Measurements from ENCODE around the gene DENND1B. TPM values are rescaled to one million over a fixed set of nuclear protein-coding genes. Genes with fewer than 3 reads are reported as not detected.
"Not testable (repeated sequence)": the region's sequence is repeated elsewhere in the genome, so short reads cannot be mapped to it uniquely, and the experiment has no call there.

The DENND1B gene
- polyA plus RNA-seq, 1 donor = 10.9 TPM

GRCh38 chr1:197541411-197541810 is 233.9 kb downstream of the DENND1B start:
- no peaks in the 10 kb centered on the region for H3K27me3 ChIP-seq (ENCODE audit: control insufficient read depth, insufficient read depth, low read length)
- DNase-seq = no peak
- peaks cover 7% of the 10 kb centered on the region for H3K36me3 ChIP-seq (ENCODE audit: control insufficient read depth, insufficient read depth, low read length)
- H3K9me3 ChIP-seq (ENCODE audit: control insufficient read depth, low read depth, low read length) = no peaks in the 10 kb centered on the region
- H3K4me1 ChIP-seq (ENCODE audit: control insufficient read depth, insufficient read depth, low read length) = no peaks in the 10 kb centered on the region
- no peak overlapping the region for H3K27ac ChIP-seq (ENCODE audit: low read length)
- H3K4me3 ChIP-seq (ENCODE audit: low read length) = no peak overlapping the region

DNA sequence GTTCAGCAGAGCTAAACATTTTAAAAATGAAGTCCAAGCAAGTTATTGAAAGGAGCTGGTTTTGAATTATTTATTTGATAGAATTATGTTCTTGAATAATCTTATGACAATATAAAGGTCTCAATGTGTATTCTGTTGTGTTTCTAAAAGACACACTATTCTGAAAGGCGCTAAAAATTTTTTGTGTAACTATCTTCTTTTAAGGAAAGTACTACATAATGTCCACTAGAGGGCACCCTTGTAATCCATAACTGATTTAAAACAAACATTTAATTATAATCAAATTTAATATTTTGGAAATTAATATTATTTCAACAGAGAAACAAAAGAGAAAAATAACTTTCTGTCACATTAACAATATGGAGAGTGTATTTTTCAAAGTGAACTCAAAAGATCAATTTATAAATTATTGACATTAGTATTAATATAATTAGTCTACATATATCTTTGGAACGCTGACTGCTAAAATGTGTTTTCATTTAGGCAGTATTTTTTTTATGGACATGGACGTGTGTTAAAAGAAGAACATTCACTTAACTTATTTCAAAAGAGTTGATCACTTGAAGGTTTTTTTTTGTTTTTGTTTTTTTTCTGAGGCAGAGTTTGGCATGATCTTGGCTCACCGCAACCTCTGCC is 248.4 kb downstream of the DENND1B start:
- WGBS (ENCODE audit: insufficient coverage, low lambda C conversion rate) = 71% methylated on average over 2 of the region's 4 CpGs
- Histone ChIP-seq H3K4me1 (ENCODE audit: control insufficient read depth, insufficient read depth, low read length) (no peaks in the 10 kb centered on the region), H3K27me3 (ENCODE audit: control insufficient read depth, insufficient read depth, low read length) (no peaks in the 10 kb centered on the region), H3K27ac (ENCODE audit: low read length) (no peak overlapping the region), H3K9me3 (ENCODE audit: control insufficient read depth, low read depth, low read length) (no peaks in the 10 kb centered on the region), H3K36me3 (ENCODE audit: control insufficient read depth, insufficient read depth, low read length) (no peaks in the 10 kb centered on the region), H3K4me3 (ENCODE audit: low read length) (no peak overlapping the region)
- no peak for DNase-seq

DNA sequence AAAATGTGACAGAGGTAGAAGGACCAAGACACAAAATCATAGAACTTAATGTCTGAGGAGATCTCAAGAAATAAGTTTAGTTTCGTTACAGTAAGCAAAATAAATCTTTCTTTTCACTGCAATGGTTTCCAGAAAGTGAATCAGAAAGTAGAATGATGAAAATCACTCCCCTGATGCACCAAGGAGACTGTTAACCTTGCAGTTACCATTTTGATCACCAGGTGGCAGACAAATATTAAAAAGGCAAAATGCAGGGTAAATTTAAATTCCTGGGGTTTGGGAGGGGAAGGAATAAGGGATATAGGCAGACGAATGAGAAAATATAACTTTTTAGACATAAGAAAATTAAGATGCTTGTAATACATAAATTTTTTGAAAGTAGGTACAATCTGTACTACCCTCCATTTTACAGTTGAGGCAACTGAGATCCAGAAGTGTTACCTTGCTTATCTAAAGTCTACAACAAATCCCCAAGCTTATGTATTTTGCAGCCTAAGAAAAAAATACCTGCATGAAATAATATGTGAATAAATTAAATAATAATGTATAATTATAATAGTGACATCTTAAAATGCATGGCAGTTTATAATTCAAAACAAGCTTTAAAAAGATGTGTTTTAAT is 254.1 kb downstream of the DENND1B start:
- Histone ChIP-seq H3K4me1 (ENCODE audit: control insufficient read depth, insufficient read depth, low read length) (no peaks in the 10 kb centered on the region), H3K4me3 (ENCODE audit: low read length) (no peak overlapping the region), H3K27ac (ENCODE audit: low read length) (no peak overlapping the region), H3K36me3 (ENCODE audit: control insufficient read depth, insufficient read depth, low read length) (no peaks in the 10 kb centered on the region), H3K9me3 (ENCODE audit: control insufficient read depth, low read depth, low read length) (no peaks in the 10 kb centered on the region), H3K27me3 (ENCODE audit: control insufficient read depth, insufficient read depth, low read length) (no peaks in the 10 kb centered on the region)
- 20% methylated on average over 1 of the region's 2 CpGs for WGBS (ENCODE audit: insufficient coverage, low lambda C conversion rate)
- peak; percentile 4 for DNase-seq

DNA sequence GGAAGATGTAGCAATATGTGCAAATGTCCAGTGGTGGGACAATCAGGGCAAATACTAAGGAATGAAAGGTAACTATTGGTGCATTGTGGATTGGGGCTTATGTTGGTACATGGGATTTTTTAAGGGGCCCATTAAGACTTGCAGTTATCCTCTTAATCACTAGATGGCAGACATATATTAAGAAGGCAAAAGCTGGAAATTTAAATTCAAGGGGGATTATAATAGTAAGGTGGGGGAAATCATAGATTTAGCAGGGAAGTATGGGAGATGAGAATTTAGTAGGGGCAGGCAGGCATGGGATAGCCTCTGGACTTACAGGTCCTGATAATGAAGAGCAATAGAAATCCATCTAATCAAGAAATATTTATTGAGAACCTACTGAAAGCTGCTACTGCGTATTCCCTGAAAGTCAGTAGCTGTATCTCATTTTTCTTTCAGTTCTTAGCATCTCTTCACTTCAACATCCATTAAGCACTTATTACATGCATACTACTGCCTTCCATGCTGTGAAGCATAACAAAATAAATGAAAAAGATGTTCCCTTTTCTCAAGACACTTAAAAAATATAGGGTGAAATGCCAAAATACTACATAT is 255.4 kb downstream of the DENND1B start:
- Histone ChIP-seq H3K27ac (ENCODE audit: low read length) (no peak overlapping the region), H3K9me3 (ENCODE audit: control insufficient read depth, low read depth, low read length) (no peaks in the 10 kb centered on the region), H3K36me3 (ENCODE audit: control insufficient read depth, insufficient read depth, low read length) (no peaks in the 10 kb centered on the region), H3K4me1 (ENCODE audit: control insufficient read depth, insufficient read depth, low read length) (no peaks in the 10 kb centered on the region), H3K27me3 (ENCODE audit: control insufficient read depth, insufficient read depth, low read length) (no peaks in the 10 kb centered on the region), H3K4me3 (ENCODE audit: low read length) (no peak overlapping the region)
- 88% methylated on average over 1 of the region's 1 CpG for WGBS (ENCODE audit: insufficient coverage, low lambda C conversion rate)
- no peak for DNase-seq

DNA sequence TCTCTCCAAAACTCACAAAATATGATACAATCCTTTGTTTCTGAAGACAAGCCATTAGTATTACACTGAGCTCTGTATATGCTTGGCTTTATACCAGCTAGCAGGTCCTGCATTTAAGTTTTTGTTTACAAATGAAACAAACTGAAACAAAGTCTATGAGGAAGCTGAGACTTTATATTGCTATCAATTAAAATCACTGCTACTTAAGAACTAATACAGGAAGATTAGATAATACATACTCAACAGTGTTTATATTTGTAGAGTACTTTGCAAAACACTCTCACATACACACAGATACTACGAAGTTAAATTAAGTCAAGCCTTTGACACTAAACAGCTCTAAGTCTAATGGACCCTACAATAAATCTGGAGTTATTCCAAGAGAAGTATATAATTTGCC is 259.9 kb downstream of the DENND1B start:
- WGBS (ENCODE audit: insufficient coverage, low lambda C conversion rate) = no CpG with 5 or more reads among the region's 1 CpG
- DNase-seq = no peak
- Histone ChIP-seq H3K9me3 (ENCODE audit: control insufficient read depth, low read depth, low read length) (no peaks in the 10 kb centered on the region), H3K27ac (ENCODE audit: low read length) (no peak overlapping the region), H3K36me3 (ENCODE audit: control insufficient read depth, insufficient read depth, low read length) (peaks cover 3% of the 10 kb centered on the region), H3K4me1 (ENCODE audit: control insufficient read depth, insufficient read depth, low read length) (no peaks in the 10 kb centered on the region), H3K4me3 (ENCODE audit: low read length) (no peak overlapping the region), H3K27me3 (ENCODE audit: control insufficient read depth, insufficient read depth, low read length) (no peaks in the 10 kb centered on the region)

DNA sequence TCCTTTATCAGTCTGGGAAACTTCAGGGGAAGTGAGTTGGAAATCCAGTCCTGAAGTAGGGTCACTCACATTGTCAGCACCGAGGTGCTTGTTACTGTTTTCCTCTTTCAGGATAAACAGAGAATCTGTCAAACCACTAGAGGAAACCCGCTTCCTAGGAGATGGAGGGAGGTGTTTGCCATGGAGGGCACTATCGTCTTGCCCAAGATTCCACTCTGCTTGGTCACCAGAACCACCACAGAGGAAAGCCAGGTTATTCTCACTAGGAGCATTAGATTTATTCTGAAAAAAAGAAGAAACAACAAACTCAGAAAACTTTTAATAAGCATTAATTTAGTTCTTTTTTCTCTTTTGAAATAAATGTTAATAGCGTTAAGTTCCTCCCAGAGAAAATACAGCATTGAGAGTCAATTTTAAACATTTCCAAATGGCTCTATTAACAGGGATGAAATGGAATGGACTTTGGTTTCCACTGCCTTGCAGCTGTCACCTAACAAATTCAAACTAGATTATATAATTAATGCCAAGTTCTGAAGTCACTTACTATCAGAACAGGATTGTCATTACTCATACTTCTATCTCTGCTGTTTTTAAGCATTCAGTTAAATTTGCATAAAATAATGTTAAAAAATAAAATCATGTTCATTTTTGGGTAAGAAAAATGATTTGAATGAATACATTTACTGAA is 264.4 kb downstream of the DENND1B start:
- Histone ChIP-seq H3K4me3 (ENCODE audit: low read length) (no peak overlapping the region), H3K27me3 (ENCODE audit: control insufficient read depth, insufficient read depth, low read length) (no peaks in the 10 kb centered on the region), H3K36me3 (ENCODE audit: control insufficient read depth, insufficient read depth, low read length) (peaks cover 7% of the 10 kb centered on the region), H3K9me3 (ENCODE audit: control insufficient read depth, low read depth, low read length) (no peaks in the 10 kb centered on the region), H3K27ac (ENCODE audit: low read length) (no peak overlapping the region), H3K4me1 (ENCODE audit: control insufficient read depth, insufficient read depth, low read length) (no peaks in the 10 kb centered on the region)
- DNase-seq = no peak
- WGBS (ENCODE audit: insufficient coverage, low lambda C conversion rate) = no CpG with 5 or more reads among the region's 4 CpGs

DNA sequence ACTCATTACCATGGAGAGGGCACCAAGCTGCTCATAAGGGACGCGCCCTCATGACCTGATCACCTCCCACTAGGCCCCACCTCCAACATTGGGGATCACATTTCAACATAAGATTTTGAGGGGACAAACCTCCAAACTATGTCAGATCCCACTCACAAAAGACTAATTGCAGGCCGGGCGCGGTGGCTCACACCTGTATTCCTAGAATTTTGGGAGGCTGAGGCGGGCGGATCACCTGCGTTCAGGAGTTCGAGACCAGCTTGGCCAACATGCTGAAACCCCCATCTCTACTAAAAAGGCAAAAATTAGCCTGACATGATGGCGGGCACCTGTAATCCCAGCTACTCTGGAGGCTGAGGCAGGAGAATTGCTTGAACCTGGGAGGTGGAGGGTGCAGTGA is 278.6 kb downstream of the DENND1B start:
- Histone ChIP-seq H3K27ac (ENCODE audit: low read length) (no peak overlapping the region), H3K27me3 (ENCODE audit: control insufficient read depth, insufficient read depth, low read length) (no peaks in the 10 kb centered on the region), H3K4me3 (ENCODE audit: low read length) (no peak overlapping the region), H3K9me3 (ENCODE audit: control insufficient read depth, low read depth, low read length) (no peaks in the 10 kb centered on the region), H3K4me1 (ENCODE audit: control insufficient read depth, insufficient read depth, low read length) (no peaks in the 10 kb centered on the region), H3K36me3 (ENCODE audit: control insufficient read depth, insufficient read depth, low read length) (no peaks in the 10 kb centered on the region)
- no peak for DNase-seq
- no CpG with 5 or more reads among the region's 10 CpGs for WGBS (ENCODE audit: insufficient coverage, low lambda C conversion rate)

- not testable (repeated sequence) for H3K9me3 ChIP-seq (ENCODE audit: control insufficient read depth, low read depth, low read length); H3K27ac ChIP-seq (ENCODE audit: low read length); H3K4me1 ChIP-seq (ENCODE audit: control insufficient read depth, insufficient read depth, low read length); H3K4me3 ChIP-seq (ENCODE audit: low read length); H3K27me3 ChIP-seq (ENCODE audit: control insufficient read depth, insufficient read depth, low read length); DNase-seq; H3K36me3 ChIP-seq (ENCODE audit: control insufficient read depth, insufficient read depth, low read length)
- no CpG with 5 or more reads among the region's 1 CpG for WGBS (ENCODE audit: insufficient coverage, low lambda C conversion rate)
These were observed 283.8 kb downstream of the DENND1B start for GRCh38 chr1:197491505-197491904.

GRCh38 chr1:197486946-197487345 is 288.3 kb downstream of the DENND1B start:
- no CpG with 5 or more reads among the region's 2 CpGs for WGBS (ENCODE audit: insufficient coverage, low lambda C conversion rate)
- no peaks in the 10 kb centered on the region for H3K4me1 ChIP-seq (ENCODE audit: control insufficient read depth, insufficient read depth, low read length)
- DNase-seq = no peak
- no peaks in the 10 kb centered on the region for H3K9me3 ChIP-seq (ENCODE audit: control insufficient read depth, low read depth, low read length)
- no peaks in the 10 kb centered on the region for H3K27me3 ChIP-seq (ENCODE audit: control insufficient read depth, insufficient read depth, low read length)
- H3K27ac ChIP-seq (ENCODE audit: low read length) = no peak overlapping the region
- no peaks in the 10 kb centered on the region for H3K36me3 ChIP-seq (ENCODE audit: control insufficient read depth, insufficient read depth, low read length)
- H3K4me3 ChIP-seq (ENCODE audit: low read length) = no peak overlapping the region

- no peaks in the 10 kb centered on the region for H3K9me3 ChIP-seq (ENCODE audit: control insufficient read depth, low read depth, low read length)
- H3K36me3 ChIP-seq (ENCODE audit: control insufficient read depth, insufficient read depth, low read length) = no peaks in the 10 kb centered on the region
- no peak overlapping the region for H3K27ac ChIP-seq (ENCODE audit: low read length)
- H3K4me1 ChIP-seq (ENCODE audit: control insufficient read depth, insufficient read depth, low read length) = no peaks in the 10 kb centered on the region
- WGBS (ENCODE audit: insufficient coverage, low lambda C conversion rate) = 20% methylated on average over 1 of the region's 3 CpGs
- no peak overlapping the region for H3K4me3 ChIP-seq (ENCODE audit: low read length)
- DNase-seq = peak in 1 of 2 donors; percentile 37
- H3K27me3 ChIP-seq (ENCODE audit: control insufficient read depth, insufficient read depth, low read length) = no peaks in the 10 kb centered on the region
These were observed 289.5 kb downstream of the DENND1B start for GRCh38 chr1:197485790-197486189.

All from large intestine (tissue), 3 donors.